Neuronal stem cell (in vitro differentiated cells): ENCODE data around the gene TMEM150C.
"Not testable (repeated sequence)": the region's sequence is repeated elsewhere in the genome, so short reads cannot be mapped to it uniquely, and the experiment has no call there.

Source experiments
- DNase-seq: peaks from one replicate; pipeline ENCODE4 v3.0.0-alpha.2; 2013; ENCODE audit warnings: low spot score
- H2AFZ ChIP-seq: one replicate; pipeline ENCODE4 v1.6.1; 2013; ENCODE audit warnings: mild to moderate bottlenecking, low read length, inconsistent platforms
- H2AK5ac ChIP-seq: 2 replicates; pipeline ENCODE4 v1.6.1; 2013; ENCODE audit warnings: low read depth, mild to moderate bottlenecking, inconsistent platforms, low read length, moderate library complexity, mixed read lengths
- H2BK120ac ChIP-seq: 2 replicates; pipeline ENCODE4 v1.6.1; 2013; ENCODE audit warnings: low read depth, mild to moderate bottlenecking, inconsistent platforms, low read length, moderate library complexity, mixed read lengths
- H2BK12ac ChIP-seq: one replicate; pipeline ENCODE4 v1.6.1; 2013; ENCODE audit warnings: low read length, inconsistent platforms
- H2BK15ac ChIP-seq: 2 replicates; pipeline ENCODE4 v1.6.1; 2013; ENCODE audit warnings: mild to moderate bottlenecking, low read length, inconsistent platforms, mixed read lengths
- H2BK5ac ChIP-seq: one replicate; pipeline ENCODE4 v1.6.1; 2013; ENCODE audit warnings: inconsistent platforms, mild to moderate bottlenecking, low read length, moderate library complexity
- H3K14ac ChIP-seq: one replicate; pipeline ENCODE4 v1.6.1; 2013; ENCODE audit warnings: low read length, inconsistent platforms
- H3K18ac ChIP-seq: 2 replicates; pipeline ENCODE4 v1.6.1; 2013; ENCODE audit warnings: low read length, inconsistent platforms
- H3K23ac ChIP-seq: 2 replicates; pipeline ENCODE4 v1.6.1; 2013; ENCODE audit warnings: low read depth, mild to moderate bottlenecking, mixed read lengths, low read length, inconsistent platforms; ENCODE audit not compliant: poor library complexity
- H3K27ac ChIP-seq: replicated peaks from 3 replicates; pipeline ENCODE4 v1.5.1; 2013; ENCODE audit warnings: low read length, inconsistent platforms
- H3K27me3 ChIP-seq, 3 experiments: 2 replicates each; pipeline ENCODE4 v1.6.1; 2013; ENCODE audit warnings: low read length in 3 of 3, mild to moderate bottlenecking in 2 of 3, inconsistent platforms in 1 of 3, low read depth in 1 of 3, mixed read lengths in 1 of 3, moderate library complexity in 1 of 3; ENCODE audit not compliant: control insufficient read depth in 3 of 3, insufficient read depth in 3 of 3
- H3K36me3 ChIP-seq, 2 donors: replicated peaks in 1 of 2; 2 replicates each; pipeline ENCODE4 v1.6.1; 2013; ENCODE audit warnings: low read length in 2 of 2; ENCODE audit not compliant: control insufficient read depth in 2 of 2, insufficient read depth in 2 of 2
- H3K4ac ChIP-seq: 2 replicates; pipeline ENCODE4 v1.6.1; 2013; ENCODE audit warnings: inconsistent platforms, mild to moderate bottlenecking, low read length, moderate library complexity
- H3K4me1 ChIP-seq, 2 donors: 1 replicate in 1 of 2; 2 replicates in 1 of 2; pipeline ENCODE4 v1.6.1; 2013; ENCODE audit warnings: low read length in 2 of 2, low read depth in 1 of 2; ENCODE audit not compliant: control insufficient read depth in 2 of 2, insufficient read depth in 1 of 2
- H3K4me2 ChIP-seq: one replicate; pipeline ENCODE4 v1.6.1; 2013; ENCODE audit warnings: mild to moderate bottlenecking, low read length, inconsistent platforms; ENCODE audit not compliant: insufficient read depth, poor library complexity, severe bottlenecking
- H3K4me3 ChIP-seq, 2 donors: 2 replicates each; pipeline ENCODE4 v1.5.1; 2013; ENCODE audit warnings: low read length in 2 of 2, mild to moderate bottlenecking in 2 of 2, inconsistent platforms in 1 of 2, moderate library complexity in 1 of 2
- H3K79me1 ChIP-seq: one replicate; pipeline ENCODE4 v1.6.1; 2013; ENCODE audit warnings: low read depth, mild to moderate bottlenecking, inconsistent platforms, low read length, moderate library complexity
- H3K9ac ChIP-seq: one replicate; pipeline ENCODE4 v1.6.1; 2013; ENCODE audit warnings: mild to moderate bottlenecking, low read depth, low read length, inconsistent platforms; ENCODE audit not compliant: poor library complexity
- H3K9me3 ChIP-seq, 2 donors: replicated peaks in 1 of 2; 2 replicates each; pipeline versions ENCODE3 to v1.6.1; 2013; ENCODE audit warnings: low read length in 2 of 2, mild to moderate bottlenecking in 2 of 2, inconsistent platforms in 1 of 2, low read depth in 1 of 2, mixed read lengths in 1 of 2, moderate library complexity in 1 of 2; ENCODE audit not compliant: control insufficient read depth in 2 of 2, insufficient read depth in 1 of 2
- H4K8ac ChIP-seq: one replicate; pipeline ENCODE4 v1.6.1; 2013; ENCODE audit warnings: low read depth, mild to moderate bottlenecking, inconsistent platforms, low read length, moderate library complexity
- H4K91ac ChIP-seq: one replicate; pipeline ENCODE4 v1.6.1; 2013; ENCODE audit warnings: low read length, low read depth, mild to moderate bottlenecking, inconsistent platforms; ENCODE audit not compliant: poor library complexity
- WGBS, 2 donors: extraction: QIAGEN DNeasy Blood & Tissue Kit; methylation state at CpG; one replicate each; pipeline ENCODE4 v1.1.7; 2013; ENCODE audit warnings: missing lambda C conversion rate in 2 of 2, mixed read lengths in 1 of 2; ENCODE audit not compliant: insufficient read length in 2 of 2, insufficient replicate concordance in 1 of 2; ENCODE audit errors: extremely low coverage in 2 of 2; 5-methylcytosine and 5-hydroxymethylcytosine counted together

TMEM150C gene

GRCh38 chr4:82553020-82553419 lies 8.8 kb downstream of the TMEM150C start:
- Histone ChIP-seq H2BK15ac (no peak overlapping the region), H2BK12ac (no peak overlapping the region), H3K9me3 (no peaks in the 10 kb centered on the region), H3K4ac (no peak overlapping the region), H2BK5ac (no peak overlapping the region), H3K79me1 (no peaks in the 10 kb centered on the region), H3K23ac (no peak overlapping the region), H3K4me2 (no peak overlapping the region), H3K27ac (no peak overlapping the region), H3K14ac (no peak overlapping the region), H4K8ac (no peak overlapping the region), H2BK120ac (no peak overlapping the region), H3K18ac (no peak overlapping the region), H3K36me3 (no peaks in the 10 kb centered on the region), H4K91ac (no peak overlapping the region), H3K4me3 (no peak overlapping the region), H2AFZ (no peak overlapping the region), H3K4me1 (no peaks in the 10 kb centered on the region), H3K27me3 (peaks cover 0 to 24% (median 0%) of the 10 kb centered on the region in 3 experiments), H3K9ac (no peak overlapping the region), H2AK5ac (no peak overlapping the region)
- DNase-seq = no peak
- WGBS, 2 donors = no CpG with 5 or more reads among the region's 3 CpGs

GRCh38 chr4:82551734-82552133 lies 10.1 kb downstream of the TMEM150C start:
- Histone ChIP-seq H2AFZ (no peak overlapping the region), H3K27ac (no peak overlapping the region), H2BK120ac (no peak overlapping the region), H3K9ac (no peak overlapping the region), H3K4me1 (no peaks in the 10 kb centered on the region), H3K9me3 (no peaks in the 10 kb centered on the region), H3K4me2 (no peak overlapping the region), H3K14ac (no peak overlapping the region), H3K18ac (no peak overlapping the region), H2BK5ac (no peak overlapping the region), H3K4ac (no peak overlapping the region), H2AK5ac (no peak overlapping the region), H4K91ac (no peak overlapping the region), H3K4me3 (no peak overlapping the region), H2BK12ac (no peak overlapping the region), H2BK15ac (no peak overlapping the region), H3K27me3 (peaks cover 0 to 11% (median 0%) of the 10 kb centered on the region in 3 experiments), H3K23ac (no peak overlapping the region), H3K79me1 (no peaks in the 10 kb centered on the region), H4K8ac (no peak overlapping the region), H3K36me3 (no peaks in the 10 kb centered on the region)
- DNase-seq = no peak
- WGBS, 2 donors = no CpG with 5 or more reads among the region's 2 CpGs

- not testable (repeated sequence) for H3K4ac ChIP-seq, H4K8ac ChIP-seq, H3K14ac ChIP-seq, H2AK5ac ChIP-seq, H2BK5ac ChIP-seq, H3K36me3 ChIP-seq, H3K4me3 ChIP-seq, H3K9me3 ChIP-seq, H2AFZ ChIP-seq, H3K23ac ChIP-seq, H4K91ac ChIP-seq, DNase-seq, H2BK120ac ChIP-seq, H2BK12ac ChIP-seq, H3K27ac ChIP-seq, H3K4me2 ChIP-seq, H3K9ac ChIP-seq, H3K79me1 ChIP-seq, H2BK15ac ChIP-seq, H3K18ac ChIP-seq, H3K4me1 ChIP-seq
- peaks cover 0 to 16% (median 0%) of the 10 kb centered on the region in 3 experiments for H3K27me3 ChIP-seq
- no CpG with 5 or more reads among the region's 3 CpGs for WGBS, 2 donors
Observed at GRCh38 chr4:82547850-82548249, 13.9 kb downstream of the TMEM150C start.

- H2BK15ac ChIP-seq = no peak overlapping the region
- no peak overlapping the region for H2BK120ac ChIP-seq
- H2BK12ac ChIP-seq = no peak overlapping the region
- no peak overlapping the region for H2AFZ ChIP-seq
- peaks cover 0 to 16% (median 0%) of the 10 kb centered on the region in 3 experiments for H3K27me3 ChIP-seq
- no peak overlapping the region for H4K91ac ChIP-seq
- no peaks in the 10 kb centered on the region for H3K9me3 ChIP-seq
- H3K4ac ChIP-seq = no peak overlapping the region
- no peak overlapping the region for H4K8ac ChIP-seq
- no peaks in the 10 kb centered on the region for H3K79me1 ChIP-seq
- H3K4me1 ChIP-seq = no peaks in the 10 kb centered on the region
- no peak overlapping the region for H3K9ac ChIP-seq
- H3K4me3 ChIP-seq = no peak overlapping the region
- no peak overlapping the region for H3K27ac ChIP-seq
- H3K18ac ChIP-seq = no peak overlapping the region
- DNase-seq = no peak
- no CpG with 5 or more reads among the region's 1 CpG for WGBS, 2 donors
- no peak overlapping the region for H2AK5ac ChIP-seq
- H3K36me3 ChIP-seq = no peaks in the 10 kb centered on the region
- no peak overlapping the region for H2BK5ac ChIP-seq
- H3K23ac ChIP-seq = no peak overlapping the region
- H3K14ac ChIP-seq = no peak overlapping the region
- no peak overlapping the region for H3K4me2 ChIP-seq
Observed at GRCh38 chr4:82543131-82543530, 18.7 kb downstream of the TMEM150C start.
